Left hindlimb (tissue), 1 donor: Measurements from ENCODE around the gene TMBIM6.

Source experiments
- DNase-seq: peaks from one replicate; pipeline ENCODE4 v3.0.0-alpha.2; 2018

TMBIM6 gene

GRCh38 chr12:49798934-49799333 lies 57.6 kb downstream of the TMBIM6 start:
- no peak for DNase-seq

GRCh38 chr12:49800421-49801140 lies 59.2 kb downstream of the TMBIM6 start:
- DNase-seq, result no peak

DNA sequence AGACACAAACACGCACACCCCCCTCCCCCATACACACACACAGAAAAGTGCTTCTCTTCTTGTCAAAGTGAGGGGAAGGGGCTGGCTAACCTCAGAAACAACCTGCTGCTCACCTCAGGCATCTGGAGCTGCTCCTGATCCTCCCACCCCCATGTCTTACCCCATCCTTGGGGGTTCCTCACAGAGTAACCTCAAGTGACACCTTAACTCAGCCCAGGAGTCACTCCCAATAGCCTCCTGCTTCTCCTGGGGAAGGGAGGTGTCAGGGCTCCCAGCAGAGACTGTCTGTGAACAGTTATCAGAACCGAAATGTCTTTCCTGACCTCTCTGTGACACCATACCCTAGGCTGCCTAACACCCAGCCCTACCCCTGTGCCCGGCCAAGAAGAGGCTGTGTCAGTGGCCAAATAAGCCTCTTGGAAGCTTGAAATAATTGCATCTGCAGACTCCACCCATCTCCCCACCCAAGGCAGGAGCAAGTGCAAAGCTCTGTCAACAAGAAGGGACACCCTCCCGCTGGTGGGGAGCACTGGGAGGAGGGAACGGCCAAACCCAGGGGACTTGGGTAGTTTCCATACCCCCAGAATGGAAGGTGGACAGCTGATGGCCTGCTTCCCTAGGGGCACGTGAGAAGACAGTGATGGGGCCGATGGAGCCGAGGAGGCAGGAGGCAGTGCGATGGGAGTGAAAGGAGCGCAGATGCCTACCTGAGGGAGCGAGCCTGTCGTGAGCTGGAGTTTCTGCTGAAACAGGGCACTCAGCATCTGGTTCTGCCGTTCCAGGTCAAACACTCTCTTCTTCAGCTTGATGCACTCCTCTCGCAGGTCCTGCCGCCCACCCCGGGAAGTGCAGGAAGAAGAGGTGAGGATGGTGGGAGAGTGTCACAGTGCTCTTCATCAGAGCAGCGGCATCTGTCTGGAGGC lies 60.0 kb downstream of the TMBIM6 start:
- DNase-seq, result no peak

GRCh38 chr12:49803693-49804450 lies 62.5 kb downstream of the TMBIM6 start:
- no peak for DNase-seq

GRCh38 chr12:49804821-49805220 lies 63.5 kb downstream of the TMBIM6 start:
- no peak for DNase-seq

DNA sequence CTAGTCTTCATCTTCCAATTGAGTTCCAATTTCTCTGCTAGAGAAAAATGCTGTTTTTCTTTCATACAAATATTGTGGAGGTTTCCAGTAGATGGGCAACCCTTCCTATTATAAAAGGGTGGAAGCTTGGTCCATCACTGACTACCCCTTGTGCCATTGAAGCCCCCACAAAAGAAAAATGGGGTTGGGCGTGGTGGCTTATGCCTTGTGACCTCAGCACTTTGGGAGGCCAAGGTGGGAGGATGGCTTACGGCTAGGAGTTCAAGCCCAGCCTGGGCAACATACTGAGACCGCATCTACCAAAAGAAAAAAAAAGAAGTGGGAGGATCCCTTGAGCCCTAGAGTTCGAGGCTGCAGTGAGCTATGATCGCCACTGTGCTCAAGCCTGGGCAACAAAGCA lies 64.1 kb downstream of the TMBIM6 start:
- DNase-seq, result no peak

- no peak for DNase-seq
These were observed 65.0 kb downstream of the TMBIM6 start for GRCh38 chr12:49806321-49806813.

DNA sequence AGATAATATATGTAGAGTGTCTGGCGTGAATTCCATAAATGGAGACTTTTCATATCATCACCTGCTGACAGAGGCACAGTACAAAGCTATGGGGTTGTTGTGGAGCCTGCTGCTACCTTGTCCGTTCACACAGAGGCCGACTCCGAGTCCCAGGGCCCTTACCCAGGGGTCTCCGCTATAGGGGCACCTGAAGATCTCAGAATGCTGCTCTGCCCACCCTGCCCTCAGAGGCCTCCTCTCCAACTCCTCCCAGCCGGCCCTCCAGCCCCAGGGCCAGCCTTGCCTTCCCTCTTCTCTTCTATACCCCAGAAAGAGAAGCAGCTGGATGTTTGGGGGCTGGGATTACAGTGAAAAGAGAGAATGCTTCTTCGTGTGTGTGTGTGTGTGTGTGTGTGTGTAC lies 65.5 kb downstream of the TMBIM6 start:
- DNase-seq, result no peak

DNA sequence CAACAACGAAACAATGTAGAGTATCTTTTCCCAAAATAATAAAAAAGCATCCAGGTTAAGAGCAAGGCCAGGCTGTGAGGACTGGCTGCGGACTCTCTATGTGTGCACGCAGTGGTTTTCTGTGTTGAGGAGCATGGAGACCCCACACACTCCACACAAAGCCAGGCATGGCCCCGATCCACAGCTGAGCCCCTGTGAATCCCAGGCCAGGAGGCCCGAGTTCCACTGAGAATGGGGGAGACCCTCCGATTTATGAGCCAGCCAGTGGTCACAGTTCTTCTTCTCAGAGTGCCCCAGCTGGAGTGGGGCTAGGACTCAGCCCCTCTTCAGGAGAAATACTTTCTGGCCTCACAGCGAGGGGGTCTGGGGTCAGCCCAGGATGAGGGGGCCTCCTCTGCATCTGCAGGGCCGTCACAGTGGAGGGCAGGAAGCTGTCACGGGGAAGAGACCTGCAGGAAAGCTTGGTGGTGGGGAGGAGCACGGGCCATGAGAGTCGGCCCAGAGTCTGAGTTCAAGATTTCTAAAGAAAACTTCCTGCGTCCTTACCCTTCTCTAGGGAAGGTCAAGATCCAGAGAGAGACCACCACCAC lies 66.7 kb downstream of the TMBIM6 start:
- DNase-seq, result no peak

DNA sequence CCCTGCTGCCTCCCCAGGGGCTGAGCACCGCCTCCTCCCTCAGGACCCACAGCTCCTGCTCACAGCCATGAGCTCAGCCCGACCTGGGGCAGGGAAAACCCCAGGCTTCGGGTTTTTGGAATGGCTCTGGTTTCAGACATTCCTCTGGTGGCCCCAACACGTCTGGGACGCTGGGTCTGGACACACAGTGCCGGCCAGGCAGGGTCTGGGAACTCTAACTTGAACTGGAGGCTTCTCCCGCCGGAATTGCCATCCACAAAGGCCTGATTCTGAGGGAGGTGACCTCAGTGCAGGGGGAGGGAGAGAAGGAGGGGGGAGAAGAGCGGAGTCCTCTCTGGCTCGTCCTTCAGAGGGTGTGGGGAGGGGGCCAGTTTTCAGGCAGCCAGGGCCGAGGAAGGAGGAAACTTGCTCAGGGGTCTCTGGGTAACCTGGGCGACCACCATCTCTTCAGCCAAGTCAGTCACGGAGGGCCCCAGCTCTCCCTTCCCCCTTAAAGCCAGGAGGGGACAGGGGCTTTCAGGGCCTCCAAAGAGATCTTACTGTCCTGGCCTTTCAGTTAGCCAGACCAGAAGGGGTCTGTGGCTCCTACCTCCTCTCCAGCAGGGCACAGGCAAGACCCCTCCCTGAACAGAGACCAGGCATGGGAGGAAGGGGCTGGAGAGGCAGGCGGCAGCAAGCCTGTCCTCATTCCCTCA lies 67.5 kb downstream of the TMBIM6 start:
- DNase-seq, result no peak

GRCh38 chr12:49809381-49809905 lies 68.1 kb downstream of the TMBIM6 start:
- peak; percentile 86 for DNase-seq

GRCh38 chr12:49809906-49810389 lies 68.6 kb downstream of the TMBIM6 start:
- DNase-seq, result peak; percentile 70

GRCh38 chr12:49811136-49811535 lies 69.8 kb downstream of the TMBIM6 start:
- DNase-seq, result no peak

GRCh38 chr12:49811961-49812401 lies 70.6 kb downstream of the TMBIM6 start:
- DNase-seq, result no peak

GRCh38 chr12:49813131-49813530 lies 71.8 kb downstream of the TMBIM6 start:
- no peak for DNase-seq
